Measurements from ENCODE around the gene ANO9.
"Not testable (repeated sequence)": the region's sequence is repeated elsewhere in the genome, so short reads cannot be mapped to it uniquely, and the experiment has no call there.

ANO9 gene

GRCh38 chr11:389369-389768 lies 52.4 kb downstream of the ANO9 start:
- not testable (repeated sequence) for DNase-seq (ENCODE audit: low read depth in 2 of 2, low spot score in 1 of 2)

GRCh38 chr11:387193-387793 lies 54.5 kb downstream of the ANO9 start:
- DNase-seq (ENCODE audit: low read depth in 2 of 2, low spot score in 1 of 2): no peak

GRCh38 chr11:386483-386882 lies 55.3 kb downstream of the ANO9 start:
- no peak for DNase-seq (ENCODE audit: low read depth in 2 of 2, low spot score in 1 of 2)

- DNase-seq (ENCODE audit: low read depth in 2 of 2, low spot score in 1 of 2): no peak
These were observed 56.0 kb downstream of the ANO9 start for GRCh38 chr11:385594-386351.

GRCh38 chr11:384511-384910 lies 57.3 kb downstream of the ANO9 start:
- DNase-seq (ENCODE audit: low read depth in 2 of 2, low spot score in 1 of 2): no peak

GRCh38 chr11:383431-383830 lies 58.4 kb downstream of the ANO9 start:
- no peak for DNase-seq (ENCODE audit: low read depth in 2 of 2, low spot score in 1 of 2)

GRCh38 chr11:382081-382629 lies 59.7 kb downstream of the ANO9 start:
- DNase-seq (ENCODE audit: low read depth in 2 of 2, low spot score in 1 of 2): no peak

GRCh38 chr11:381501-382072 lies 60.2 kb downstream of the ANO9 start:
- DNase-seq (ENCODE audit: low read depth in 2 of 2, low spot score in 1 of 2): no peak

- no peak for DNase-seq (ENCODE audit: low read depth in 2 of 2, low spot score in 1 of 2)
These were observed 60.8 kb downstream of the ANO9 start for GRCh38 chr11:380996-381395.

GRCh38 chr11:380491-380890 lies 61.3 kb downstream of the ANO9 start:
- DNase-seq (ENCODE audit: low read depth in 2 of 2, low spot score in 1 of 2): no peak

- no peak for DNase-seq (ENCODE audit: low read depth in 2 of 2, low spot score in 1 of 2)
These were observed 61.7 kb downstream of the ANO9 start for GRCh38 chr11:380095-380480.

GRCh38 chr11:379205-380094 lies 62.4 kb downstream of the ANO9 start:
- no peak for DNase-seq (ENCODE audit: low read depth in 2 of 2, low spot score in 1 of 2)

- no peak for DNase-seq (ENCODE audit: low read depth in 2 of 2, low spot score in 1 of 2)
These were observed 63.8 kb downstream of the ANO9 start for GRCh38 chr11:377883-378500.

GRCh38 chr11:377174-377865 lies 64.5 kb downstream of the ANO9 start:
- no peak for DNase-seq (ENCODE audit: low read depth in 2 of 2, low spot score in 1 of 2)

GRCh38 chr11:376531-377173 lies 65.2 kb downstream of the ANO9 start:
- DNase-seq (ENCODE audit: low read depth in 2 of 2, low spot score in 1 of 2): no peak

- DNase-seq (ENCODE audit: low read depth in 2 of 2, low spot score in 1 of 2): no peak
These were observed 66.5 kb downstream of the ANO9 start for GRCh38 chr11:375065-376025.

GRCh38 chr11:373716-374551 lies 67.9 kb downstream of the ANO9 start:
- DNase-seq (ENCODE audit: low read depth in 2 of 2, low spot score in 1 of 2): no peak

Measured in stimulated activated CD8-positive, alpha-beta memory T cell treated with anti-CD3 and anti-CD28 coated beads, Interleukin-4, amount 100 ng/mL, for 4 hours (primary cell).